HG02885 (cell line): ENCODE data around the gene TPPP.
"Not testable (repeated sequence)": the region's sequence is repeated elsewhere in the genome, so short reads cannot be mapped to it uniquely, and the experiment has no call there.

Experiments
- ATAC-seq: cut with Tn5 transposase; IDR thresholded peaks from one replicate; pipeline ENCODE4 v1.9.1; 2021; ENCODE audit warnings: mild to moderate bottlenecking; ENCODE audit not compliant: unreplicated experiment, poor library complexity

TPPP gene

GRCh38 chr5:695475-695874 lies 2.3 kb upstream of the TPPP start:
- ATAC-seq: not testable (repeated sequence)

- ATAC-seq: not testable (repeated sequence)
These were observed 885 bp upstream of the TPPP start for GRCh38 chr5:694042-694431.

GRCh38 chr5:692529-693041 lies 567 bp downstream of the TPPP start:
- ATAC-seq: peak; percentile 1

- no peak for ATAC-seq
These were observed 1.2 kb downstream of the TPPP start for GRCh38 chr5:691817-692528.

GRCh38 chr5:691049-691448 lies 2.1 kb downstream of the TPPP start:
- ATAC-seq: not testable (repeated sequence)

- not testable (repeated sequence) for ATAC-seq
These were observed 2.9 kb downstream of the TPPP start for GRCh38 chr5:690293-690692.

GRCh38 chr5:688348-689010 lies 4.7 kb downstream of the TPPP start:
- ATAC-seq: not testable (repeated sequence)

- not testable (repeated sequence) for ATAC-seq
These were observed 6.2 kb downstream of the TPPP start for GRCh38 chr5:686936-687335.

GRCh38 chr5:686172-686523 lies 7.0 kb downstream of the TPPP start:
- ATAC-seq: not testable (repeated sequence)

- ATAC-seq: no peak
These were observed 7.6 kb downstream of the TPPP start for GRCh38 chr5:685262-686171.

GRCh38 chr5:684751-685216 lies 8.4 kb downstream of the TPPP start:
- ATAC-seq: no peak

GRCh38 chr5:683551-684481 lies 9.3 kb downstream of the TPPP start:
- no peak for ATAC-seq

- not testable (repeated sequence) for ATAC-seq
These were observed 10.3 kb downstream of the TPPP start for GRCh38 chr5:682651-683358.

GRCh38 chr5:682216-682615 lies 10.9 kb downstream of the TPPP start:
- ATAC-seq: not testable (repeated sequence)

- not testable (repeated sequence) for ATAC-seq
These were observed 11.6 kb downstream of the TPPP start for GRCh38 chr5:681317-682191.

- not testable (repeated sequence) for ATAC-seq
These were observed 12.3 kb downstream of the TPPP start for GRCh38 chr5:680836-681235.

- not testable (repeated sequence) for ATAC-seq
These were observed 12.9 kb downstream of the TPPP start for GRCh38 chr5:680118-680795.
